GM18526 (cell line): ENCODE measurements around the gene ZNF683.

Experiments used
- POLR2A ChIP-seq: IDR thresholded peaks from 3 replicates; pipeline ENCODE4 v1.6.1; 2011; ENCODE audit not compliant: insufficient read length; ENCODE audit errors: extremely low read depth

Gene ZNF683

DNA sequence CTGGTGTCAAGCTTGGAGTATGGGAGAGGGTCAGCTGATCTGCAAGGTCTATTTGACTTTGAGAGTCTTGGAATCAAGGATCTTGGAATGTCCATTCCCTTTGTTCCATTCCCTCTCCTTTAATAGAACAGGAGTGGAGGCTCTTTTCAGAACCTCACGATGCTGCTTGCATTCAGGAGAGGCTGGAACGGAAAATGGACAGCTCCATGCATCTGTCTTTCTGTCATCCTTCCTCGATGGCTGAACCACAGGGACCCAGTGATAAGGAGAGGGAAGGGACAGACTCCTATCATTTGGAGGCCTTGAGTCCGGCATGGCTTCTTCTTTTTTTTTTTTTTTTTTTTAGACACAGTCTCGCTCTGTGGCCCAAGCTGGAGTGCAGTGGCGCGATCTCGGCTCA lies 23.2 kb upstream of the ZNF683 start:
- no peak for TF ChIP-seq POLR2A

DNA sequence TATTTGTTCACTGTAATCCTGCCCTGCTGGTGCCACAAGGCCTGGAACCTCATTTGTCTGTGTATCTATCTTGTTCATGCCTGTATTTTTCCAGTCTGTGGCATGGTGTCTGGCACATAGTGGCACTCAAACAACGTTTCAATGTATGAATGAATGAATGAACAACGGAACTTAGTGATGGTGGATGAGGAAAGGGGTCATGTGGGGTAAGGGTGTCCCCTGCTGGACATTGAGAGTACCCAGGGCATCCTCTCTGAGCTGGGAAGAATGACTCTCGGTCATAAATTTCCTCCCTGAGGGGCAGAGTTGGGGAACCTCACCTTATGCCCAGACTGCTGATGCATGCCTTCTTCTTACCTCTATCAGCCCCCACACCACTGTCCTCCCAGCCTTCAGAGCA lies 18.9 kb upstream of the ZNF683 start:
- TF ChIP-seq POLR2A = no peak

DNA sequence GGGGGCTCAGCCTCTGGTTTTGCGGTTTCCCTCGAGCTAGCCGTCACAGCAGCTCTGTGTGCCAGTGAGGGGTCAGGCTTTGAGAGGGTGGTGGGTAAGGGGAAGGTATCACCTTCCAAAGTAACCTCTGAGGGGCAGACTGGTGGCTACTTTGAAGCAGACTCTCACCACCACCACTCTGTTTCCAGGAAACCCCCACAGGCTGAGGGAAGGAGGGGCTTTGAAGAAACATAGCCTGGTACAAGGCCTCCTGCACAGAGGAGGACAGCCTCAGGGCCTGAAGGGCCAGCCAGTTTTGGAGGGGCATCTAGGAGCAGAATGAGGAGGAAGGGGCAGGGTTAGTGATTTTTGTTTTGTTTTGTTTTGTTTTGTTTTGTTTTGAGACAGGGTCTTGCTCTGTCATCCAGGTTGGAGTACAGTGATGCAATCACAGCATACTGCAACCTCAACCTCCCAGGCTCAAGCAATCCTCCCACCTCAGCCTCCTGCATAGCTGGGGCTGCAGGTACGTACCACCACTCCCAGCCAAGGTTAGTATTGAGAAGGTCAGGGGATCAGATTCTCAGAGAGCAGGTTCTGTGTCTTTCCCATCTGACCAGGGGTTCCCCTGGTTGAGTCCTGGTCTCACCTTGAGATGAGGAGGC lies 17.2 kb upstream of the ZNF683 start:
- no peak for TF ChIP-seq POLR2A

DNA sequence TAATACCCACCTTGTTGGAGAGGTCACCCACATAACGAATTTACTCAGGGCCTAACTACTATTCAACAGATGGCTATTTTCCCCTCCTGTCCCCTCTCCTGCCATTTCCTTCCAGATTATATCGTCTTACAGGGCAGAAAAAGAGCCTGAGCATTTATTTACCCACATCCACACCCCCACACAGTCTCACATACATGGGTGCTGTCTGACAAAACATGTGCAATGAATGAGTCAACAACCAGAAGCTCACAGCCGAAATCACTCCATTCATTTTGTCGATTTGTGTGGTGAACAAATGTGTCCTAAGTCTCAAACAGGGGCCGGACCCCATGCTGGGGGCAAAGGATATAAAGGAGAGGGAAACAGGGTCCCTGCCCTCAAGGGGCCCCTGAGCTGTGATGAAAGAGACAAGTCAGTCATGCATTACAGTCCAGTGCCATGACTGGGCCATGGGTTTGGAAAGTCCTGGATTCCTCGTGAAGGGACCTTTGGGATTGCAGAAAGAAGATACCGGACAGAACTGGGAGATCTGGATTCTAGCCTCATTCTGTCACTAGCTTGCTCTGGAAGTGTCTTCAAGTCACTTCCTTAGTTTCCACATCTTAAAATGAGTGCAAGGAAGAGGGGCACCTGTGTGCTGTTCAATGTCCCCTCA lies 16.4 kb upstream of the ZNF683 start:
- no peak for TF ChIP-seq POLR2A

DNA sequence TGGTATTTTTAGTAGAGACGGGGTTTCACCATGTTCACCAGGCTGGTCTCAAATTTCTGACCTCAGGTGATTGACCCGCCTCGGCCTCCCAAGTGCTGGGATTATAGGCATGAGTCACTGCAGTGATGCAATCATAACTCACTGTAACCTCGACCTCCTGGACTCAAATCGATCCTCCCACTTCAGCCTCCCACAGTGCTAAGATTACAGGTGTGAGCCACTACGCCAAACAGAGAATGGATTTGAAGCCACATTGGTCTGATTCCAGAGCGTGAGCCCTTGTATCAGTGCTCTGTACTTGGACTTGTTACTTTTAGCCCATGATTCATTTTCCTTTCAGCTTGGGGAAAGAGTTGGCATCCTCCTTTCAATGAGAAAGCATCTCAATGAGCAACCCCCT lies 14.9 kb upstream of the ZNF683 start:
- no peak for TF ChIP-seq POLR2A

DNA sequence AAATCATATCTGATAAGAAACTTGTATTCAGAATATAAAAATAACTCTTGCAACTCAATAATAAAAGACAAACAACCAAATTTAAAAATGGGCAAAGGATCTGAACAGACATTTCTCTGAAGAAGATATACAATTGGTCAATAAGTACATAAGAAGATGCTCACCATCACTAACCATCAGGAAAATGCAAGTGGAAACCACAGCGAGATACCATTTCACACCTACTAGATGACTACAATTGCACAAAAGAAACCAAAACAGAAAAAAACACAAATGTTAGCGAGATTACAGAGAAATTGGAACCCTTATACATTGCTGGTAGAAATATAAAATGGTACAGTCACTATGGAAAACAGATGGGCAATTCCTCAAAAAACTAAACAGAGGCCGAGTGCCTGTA lies 11.5 kb upstream of the ZNF683 start:
- TF ChIP-seq POLR2A = no peak

DNA sequence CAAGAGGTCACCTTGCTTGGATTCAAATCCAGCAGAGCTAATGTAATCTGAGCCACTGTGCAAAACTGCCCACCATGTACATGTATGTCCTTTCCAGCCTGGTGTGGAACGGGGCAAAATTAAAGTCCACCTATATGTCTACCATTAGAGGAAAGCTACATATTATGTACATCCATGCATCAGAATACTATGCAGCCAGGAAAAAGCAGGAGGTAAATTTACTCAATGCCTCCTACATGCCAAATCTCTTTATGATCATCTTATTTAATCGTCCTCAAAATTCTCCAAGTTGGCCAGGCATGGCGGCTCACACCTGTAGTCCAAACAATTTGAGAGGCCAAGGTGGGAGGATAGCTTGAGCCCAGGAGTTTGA lies 6.3 kb upstream of the ZNF683 start:
- TF ChIP-seq POLR2A = no peak

DNA sequence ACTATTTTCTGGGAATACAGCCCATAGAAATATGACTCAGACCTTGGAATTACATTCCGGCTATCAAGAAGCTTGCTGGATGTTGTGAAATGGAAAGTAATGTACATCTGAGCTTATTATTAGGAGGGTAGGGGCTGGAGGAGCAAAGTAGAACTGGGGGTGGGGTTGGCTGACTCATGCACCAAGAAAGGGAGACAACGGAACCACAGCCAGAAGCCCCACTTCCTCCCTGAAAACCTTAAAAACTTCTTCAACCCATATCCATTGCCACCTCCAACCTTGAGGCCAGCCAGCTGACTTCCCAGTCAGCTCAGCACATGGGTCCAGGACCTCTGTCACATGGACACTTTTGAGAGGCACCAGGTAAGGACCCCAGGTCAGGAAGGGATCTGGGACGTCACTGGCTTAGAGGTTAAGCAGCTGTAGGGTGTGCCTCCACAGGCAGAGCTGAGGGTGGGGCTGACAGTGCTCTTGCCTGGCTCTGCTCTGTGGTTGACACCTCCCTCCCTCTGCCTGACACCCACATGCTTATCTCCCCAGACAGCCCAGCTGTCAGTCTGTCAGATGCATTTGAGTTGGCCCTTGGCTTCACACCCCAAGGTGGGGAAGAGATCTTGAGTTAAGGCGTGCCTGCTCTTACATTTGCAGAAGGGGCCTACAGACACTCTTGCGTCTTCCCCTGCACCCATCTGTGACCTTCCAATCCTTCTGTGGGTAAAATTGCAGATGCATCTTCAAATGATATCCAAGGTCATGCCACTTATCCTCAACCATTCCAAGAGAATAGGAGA lies 5.7 kb upstream of the ZNF683 start:
- TF ChIP-seq POLR2A = no peak

DNA sequence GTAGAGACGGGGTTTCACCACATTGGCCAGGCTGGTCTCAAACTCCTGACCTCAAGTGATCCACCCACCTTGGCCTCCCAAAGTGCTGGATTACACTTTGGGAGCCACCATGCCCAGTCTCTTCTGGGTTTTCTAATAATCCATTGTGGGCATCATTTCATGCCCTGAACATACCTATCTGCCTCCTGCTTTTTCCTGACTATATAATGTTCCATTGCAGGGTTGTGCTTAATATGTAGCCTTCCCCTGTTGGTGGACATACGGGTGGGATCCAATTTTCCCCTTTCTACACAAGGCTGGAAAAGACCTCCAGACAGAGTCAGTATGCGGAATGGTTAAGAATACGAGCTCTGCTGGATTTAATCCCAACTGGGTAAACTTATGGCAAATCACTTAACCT lies 3.5 kb upstream of the ZNF683 start:
- TF ChIP-seq POLR2A = no peak

DNA sequence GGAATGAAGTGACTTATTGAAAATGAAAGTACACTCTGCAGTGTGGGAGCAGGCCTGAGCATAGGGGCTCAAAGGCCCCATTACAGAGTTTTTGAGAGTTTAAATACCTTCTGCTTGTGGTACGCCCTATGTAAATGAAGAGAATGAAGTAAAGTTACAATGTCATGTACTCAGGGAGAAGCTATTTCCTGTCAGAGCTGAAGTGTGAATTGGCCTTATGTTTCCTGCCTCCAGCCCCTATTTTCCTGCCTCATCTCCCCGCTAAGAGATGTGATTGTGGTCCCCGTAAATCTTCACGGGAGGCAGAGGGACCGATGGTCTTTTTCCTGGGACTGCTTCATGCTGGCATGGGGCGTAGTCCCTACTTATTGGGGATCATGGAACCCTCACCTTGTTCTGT lies 2.5 kb upstream of the ZNF683 start:
- TF ChIP-seq POLR2A = no peak

DNA sequence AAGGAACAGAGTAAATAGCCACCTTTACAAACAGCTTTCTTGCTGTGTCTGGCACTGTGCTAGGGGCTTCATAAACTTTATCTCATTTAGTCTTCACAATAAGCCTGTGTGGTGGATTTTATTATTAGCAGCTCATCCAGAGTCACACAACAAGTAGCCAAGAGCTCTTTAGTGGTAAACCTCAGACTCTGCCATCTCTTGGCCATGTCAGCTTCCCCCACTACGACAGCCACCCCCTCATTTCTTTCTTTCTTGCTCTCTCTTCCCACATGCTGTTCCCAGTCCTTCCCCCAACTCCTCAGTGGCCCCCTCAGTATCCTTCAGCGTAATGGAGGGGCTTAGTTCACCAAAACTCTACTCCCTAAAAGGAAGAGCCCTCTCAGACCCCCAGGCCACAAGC lies 1.2 kb upstream of the ZNF683 start:
- TF ChIP-seq POLR2A = no peak

DNA sequence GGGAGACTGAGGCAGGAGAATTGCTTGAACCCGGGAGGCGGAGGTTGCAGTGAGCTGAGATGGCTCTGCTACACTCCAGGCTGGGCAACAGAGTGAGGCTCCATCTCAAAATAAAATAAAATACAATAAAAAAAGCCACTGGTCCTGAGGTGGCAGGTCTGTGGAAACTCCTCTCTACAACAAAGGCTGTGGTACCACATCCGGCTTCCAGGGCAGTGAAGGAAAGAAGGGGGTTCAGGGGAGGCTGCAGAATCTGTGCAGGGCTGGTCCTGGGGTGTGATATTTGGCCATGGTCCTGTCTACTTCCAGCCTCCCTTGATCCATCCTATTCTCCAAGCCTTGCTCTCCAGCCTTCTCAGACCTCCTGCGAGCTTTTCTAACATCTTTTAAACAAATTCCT lies 731 bp upstream of the ZNF683 start:
- no peak for TF ChIP-seq POLR2A

DNA sequence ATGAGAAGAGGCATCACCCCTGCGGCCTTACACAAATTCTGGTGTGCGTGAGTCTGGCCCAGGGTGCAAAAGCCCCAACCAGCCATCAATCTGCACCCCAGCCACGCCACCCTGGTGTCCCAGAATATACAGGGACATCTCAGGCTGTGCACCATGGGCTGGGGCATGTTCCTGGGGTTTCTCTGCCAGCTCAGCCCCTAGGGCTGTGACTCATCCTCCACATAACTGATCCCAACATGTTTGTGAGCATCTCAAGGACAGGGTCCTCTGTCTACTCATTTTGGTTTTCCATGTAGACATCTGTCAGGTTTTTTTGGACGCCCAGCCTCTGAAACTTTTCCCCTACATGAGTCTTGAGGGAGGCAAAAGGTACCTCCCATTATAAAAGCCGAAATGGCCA lies 511 bp downstream of the ZNF683 start:
- no peak for TF ChIP-seq POLR2A

DNA sequence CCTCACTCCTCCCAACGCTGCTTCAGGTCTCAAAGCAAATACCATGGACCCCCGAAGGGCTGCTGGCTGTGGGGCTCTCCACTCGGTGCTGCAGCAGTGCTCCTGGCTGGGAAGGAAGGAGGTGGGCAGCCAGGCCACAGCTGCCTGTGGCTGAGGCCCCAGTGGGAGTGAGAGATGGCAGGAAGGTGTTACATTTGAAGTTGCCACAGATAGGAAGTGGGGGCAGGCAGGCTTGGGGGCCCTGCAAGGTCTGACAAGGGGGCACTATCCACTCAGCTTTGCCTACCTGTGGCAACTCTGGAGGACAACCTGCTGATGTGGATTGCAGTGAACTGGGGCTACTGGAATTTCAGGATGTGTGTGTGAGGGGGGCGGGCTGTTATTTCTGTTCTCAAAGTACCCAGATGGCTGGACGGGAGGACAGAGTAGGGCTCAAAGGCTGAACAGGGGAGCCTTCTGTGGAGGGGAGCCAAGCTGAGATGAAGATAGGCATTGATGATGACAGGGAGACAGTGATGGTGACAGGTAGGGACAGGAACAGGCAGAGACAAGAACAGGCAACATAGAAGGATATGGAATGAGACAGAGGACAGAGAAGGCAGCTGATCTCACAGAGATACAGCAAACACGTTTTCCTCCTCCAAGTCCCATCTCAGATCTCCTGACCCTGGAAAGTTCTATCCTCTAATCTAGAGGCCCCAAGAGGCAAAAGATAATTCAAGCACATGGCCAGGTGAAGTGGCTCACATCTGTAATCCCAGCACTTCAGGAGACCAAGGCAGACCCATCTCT lies 1.8 kb downstream of the ZNF683 start:
- TF ChIP-seq POLR2A = no peak

DNA sequence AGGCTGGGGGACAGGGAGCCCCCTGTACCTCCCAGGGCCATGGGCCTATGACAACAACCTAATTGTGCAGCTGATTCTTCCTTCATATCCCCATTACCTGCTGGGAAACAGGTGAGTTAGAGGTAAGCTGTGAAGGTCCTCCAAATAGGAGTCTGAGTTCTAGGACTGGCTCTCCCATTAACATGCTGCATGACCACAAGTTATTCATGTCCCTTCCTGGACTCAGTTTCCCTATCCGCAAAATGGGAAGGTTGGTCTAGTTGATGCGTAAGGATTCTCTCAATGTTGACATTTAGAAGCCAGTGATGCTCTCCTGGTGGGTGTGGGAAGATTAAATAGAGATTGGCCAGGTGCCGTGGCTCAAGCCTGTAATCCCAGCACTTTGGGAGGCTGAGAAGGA lies 4.1 kb downstream of the ZNF683 start:
- TF ChIP-seq POLR2A = no peak

DNA sequence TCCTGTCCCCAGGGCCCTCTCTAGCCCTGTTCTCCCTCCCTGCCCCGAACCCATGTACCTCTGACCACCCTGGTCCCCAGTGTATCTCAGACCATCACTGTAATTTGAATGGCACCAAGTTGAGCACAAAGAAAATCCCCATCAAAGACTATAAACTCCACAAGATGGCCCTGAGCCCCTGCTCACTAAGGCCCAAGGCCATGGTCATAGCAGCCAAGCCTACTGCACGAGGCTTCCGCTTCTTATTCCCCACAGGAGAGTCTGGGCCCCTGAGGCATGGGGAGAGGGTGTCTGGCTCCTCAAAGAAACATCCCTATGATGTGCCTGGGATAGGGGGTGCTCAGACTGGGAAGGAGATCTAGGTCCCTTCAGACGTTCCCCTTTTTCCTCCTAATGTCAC lies 4.5 kb downstream of the ZNF683 start:
- TF ChIP-seq POLR2A = no peak
